H1 (cell line): ENCODE results near the gene ASIC1. TPM values are rescaled to one million over a fixed set of nuclear protein-coding genes. Genes with fewer than 3 reads are reported as not detected.

Experiments used
- HDAC2 ChIP-seq, 2 experiments: fragments of 300-600 bp in 1 of 2; sonication (generic) in 1 of 2; IDR thresholded peaks; 2 replicates each; pipeline ENCODE4 v1.6.1; 2011 to 2012; ENCODE audit warnings: low read depth in 2 of 2, low read length in 2 of 2, mild to moderate bottlenecking in 2 of 2, moderate library complexity in 2 of 2, borderline replicate concordance in 1 of 2, inconsistent platforms in 1 of 2
- JUND ChIP-seq: IDR thresholded peaks from 2 replicates; pipeline ENCODE4 v1.6.1; 2011; ENCODE audit warnings: mild to moderate bottlenecking, improper control_type of control experiment, low read length
- RAD21 ChIP-seq, 2 experiments: IDR thresholded peaks in 1 of 2; conservative IDR thresholded peaks in 1 of 2; 2 replicates each; pipeline ENCODE4 v1.6.1; 2011; ENCODE audit warnings: low read depth in 2 of 2, low read length in 2 of 2, improper control_type of control experiment in 1 of 2, inconsistent platforms in 1 of 2, mild to moderate bottlenecking in 1 of 2, moderate library complexity in 1 of 2
- SAP30 ChIP-seq: fragments of 300-600 bp; sonication (generic); IDR thresholded peaks from 2 replicates; pipeline ENCODE4 v1.7.1; 2012; ENCODE audit warnings: low read length, moderate library complexity, mild to moderate bottlenecking, inconsistent platforms; ENCODE audit not compliant: insufficient read depth, insufficient replicate concordance
- SP2 ChIP-seq: IDR thresholded peaks from 2 replicates; pipeline ENCODE4 v1.6.1; 2012; ENCODE audit warnings: mild to moderate bottlenecking, low read length, inconsistent platforms
- TCF12 ChIP-seq: IDR thresholded peaks from 2 replicates; pipeline ENCODE4 v1.6.1; 2011; ENCODE audit warnings: low read depth, mild to moderate bottlenecking, low read length
- polyA plus RNA-seq, 7 experiments: library from polyadenylated mRNA; depleted of rRNA in 3 of 7; stranded (reverse) in 5 of 7; unstranded in 2 of 7; fragments of >200 nt in 5 of 7; fragments of 200-250 nt in 2 of 7; gene quantifications; 1 replicate in 5 of 7; 2 replicates in 1 of 7; 4 replicates in 1 of 7; pipeline versions ENCODE4 v1.2.1 to v1.2.3, GENCODE V29; 2011 to 2013; ENCODE audit warnings: missing spikeins in 2 of 7, mixed read lengths in 2 of 7
- total RNA-seq: library from RNA; stranded (reverse); fragmentation: NEBNext Ultra II Directional; extraction: Animal tissue kit (Norgen Biotek cat#: 25700); gene quantifications from 2 replicates; pipeline ENCODE4 v1.2.1, GENCODE V29; 2021

ASIC1 gene
- total and polyA plus RNA-seq, 2 of the 8 experiments (the other 6 are each of a cell fraction or from before 2014, with no cell fraction given): 2.4 to 4.4 TPM

GRCh38 chr12:50019524-50019923, 37.9 kb upstream of the ASIC1 start (continued):
- no peak for TF ChIP-seq JUND
- no peak for TF ChIP-seq SAP30
- TF ChIP-seq TCF12: no peak
- no peak for TF ChIP-seq RAD21 (IDR thresholded peaks at IDR 0.05 in 1 of 2, conservative IDR thresholded peaks at IDR 0.05 in 1 of 2; ENCODE audit: low read depth in 2 of 2, low read length in 2 of 2)
- TF ChIP-seq SP2: no peak
- TF ChIP-seq HDAC2 (IDR thresholded peaks at IDR 0.05; ENCODE audit: borderline replicate concordance in 1 of 2, low read depth in 2 of 2, low read length in 2 of 2): no peak
